NCI-H1694 (cell line): ENCODE results near the gene ASIC2.
"Not testable (repeated sequence)": the region's sequence is repeated elsewhere in the genome, so short reads cannot be mapped to it uniquely, and the experiment has no call there.

Experiments used
- DNase-seq: peaks from one replicate; lab custom pipeline; 2025; lab: John Stamatoyannopoulos, UW

ASIC2 gene

DNA sequence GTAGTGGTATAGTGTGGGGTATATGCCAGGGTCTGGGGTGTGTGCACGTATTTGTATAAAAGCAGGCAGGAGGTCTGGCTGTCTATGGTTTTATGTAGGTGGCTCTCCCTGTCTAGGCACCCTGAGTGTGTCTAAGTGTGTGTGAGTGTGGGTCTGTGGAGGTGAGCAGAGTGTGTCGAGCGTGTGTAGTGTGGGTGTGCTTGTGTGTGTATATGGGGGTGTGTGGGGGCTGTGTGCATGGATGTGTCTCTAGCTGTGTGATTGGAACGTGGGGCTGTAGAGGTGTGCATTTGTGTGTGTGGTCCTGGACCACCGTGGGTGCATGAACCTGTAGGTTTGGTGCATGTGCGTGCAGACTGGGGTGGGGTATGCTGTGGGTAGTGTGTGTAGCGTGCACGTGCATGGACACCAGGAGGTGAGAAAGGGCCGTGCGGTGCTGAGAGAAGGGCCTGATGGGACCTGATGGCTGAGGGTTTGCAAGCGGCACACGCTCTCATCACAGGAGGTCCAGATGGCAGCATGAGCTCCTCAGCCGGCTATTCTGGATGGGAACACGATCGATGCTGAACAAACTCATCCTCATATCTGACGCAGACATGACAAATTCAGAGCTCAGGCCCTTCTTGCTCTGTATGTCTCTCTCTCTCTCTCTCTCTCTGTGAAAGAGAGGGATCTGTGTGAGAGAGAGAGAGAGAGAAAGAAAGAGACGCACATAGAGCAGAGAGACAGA is 273.8 kb downstream of the ASIC2 start:
- DNase-seq = no peak

- DNase-seq = no peak
These were observed 275.7 kb downstream of the ASIC2 start for GRCh38 chr17:33017366-33017765.

DNA sequence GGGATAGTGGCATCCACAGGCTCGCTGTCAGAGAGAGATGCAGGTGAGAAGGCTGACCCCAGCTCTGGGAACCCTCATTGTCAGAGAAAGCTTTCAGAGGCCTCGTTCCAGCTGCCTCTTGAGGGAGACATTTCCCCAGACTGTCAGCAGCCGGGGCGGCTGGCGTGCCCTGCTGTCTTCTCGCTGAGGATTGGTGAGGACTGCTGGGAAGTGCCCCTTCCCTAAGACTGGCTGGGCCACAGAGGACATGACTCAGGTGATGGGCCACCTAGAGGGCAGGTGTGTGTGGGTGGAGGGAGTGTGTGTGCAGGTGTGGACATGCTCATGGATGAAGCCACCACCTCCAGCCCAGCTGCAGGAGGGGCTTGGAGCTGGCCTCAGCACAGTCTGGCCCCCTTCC is 276.2 kb downstream of the ASIC2 start:
- DNase-seq = no peak

- no peak for DNase-seq
These were observed 277.3 kb downstream of the ASIC2 start for GRCh38 chr17:33015716-33016346.

- no peak for DNase-seq
These were observed 278.3 kb downstream of the ASIC2 start for GRCh38 chr17:33014751-33015150.

- no peak for DNase-seq
These were observed 279.3 kb downstream of the ASIC2 start for GRCh38 chr17:33013596-33014375.

- DNase-seq = no peak
These were observed 280.5 kb downstream of the ASIC2 start for GRCh38 chr17:33012522-33013033.

DNA sequence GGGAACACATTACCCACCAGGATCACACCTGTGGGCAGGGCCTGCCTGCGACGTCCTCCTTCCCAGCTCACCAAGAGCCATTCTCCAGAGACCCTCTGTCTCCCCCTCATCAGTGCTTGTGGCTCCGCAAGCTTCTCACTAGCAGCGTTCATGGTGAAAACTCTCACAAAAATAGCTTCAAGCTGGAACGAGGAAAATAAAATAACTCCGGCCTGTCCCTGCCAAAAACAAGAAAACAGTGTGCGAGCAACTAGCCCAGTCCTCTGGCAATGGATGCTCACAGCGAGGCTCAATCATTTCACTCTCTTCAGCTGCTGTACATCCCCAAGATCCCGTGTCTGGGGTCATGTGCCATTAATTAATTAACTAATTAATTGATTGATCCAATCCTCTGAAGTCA is 283.5 kb downstream of the ASIC2 start:
- no peak for DNase-seq

DNA sequence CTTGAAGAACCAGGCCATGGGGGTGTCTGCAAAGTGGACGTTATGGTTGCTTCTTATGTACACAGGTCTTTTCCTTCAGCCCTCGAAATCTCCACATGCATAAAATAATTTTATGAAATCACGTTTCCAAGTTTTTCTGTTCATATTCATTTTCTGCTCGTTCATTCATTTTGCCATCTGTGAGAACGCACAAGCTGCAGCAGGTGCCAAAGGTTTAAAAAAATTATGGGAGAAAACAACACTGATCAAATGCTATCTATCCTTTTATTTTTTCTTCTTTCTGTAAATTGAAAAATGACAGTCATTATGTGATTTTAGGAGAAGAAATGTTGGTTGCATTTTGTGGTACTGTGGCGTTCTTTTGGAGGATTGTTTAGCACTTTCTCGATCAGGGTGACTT is 285.9 kb downstream of the ASIC2 start:
- DNase-seq = no peak

DNA sequence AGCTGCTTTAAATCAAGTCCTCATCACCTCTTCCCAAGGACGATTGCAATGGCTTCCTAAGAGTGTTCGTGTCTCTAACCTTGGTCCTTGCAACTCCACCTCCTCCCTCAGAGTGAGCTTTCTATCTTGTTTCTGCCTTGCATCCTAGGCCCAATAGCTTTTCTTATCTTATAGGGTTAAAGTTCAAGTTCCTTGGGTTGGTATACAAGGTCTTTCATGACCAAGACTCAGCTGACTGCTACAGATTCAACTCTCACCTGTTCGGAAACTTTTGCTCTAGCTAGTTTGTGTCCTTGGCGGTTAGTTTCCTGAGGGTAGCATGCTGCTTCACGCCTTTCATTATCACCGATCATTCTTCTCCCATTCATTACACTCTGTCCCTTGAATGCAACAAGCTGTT is 290.8 kb downstream of the ASIC2 start:
- DNase-seq = no peak

DNA sequence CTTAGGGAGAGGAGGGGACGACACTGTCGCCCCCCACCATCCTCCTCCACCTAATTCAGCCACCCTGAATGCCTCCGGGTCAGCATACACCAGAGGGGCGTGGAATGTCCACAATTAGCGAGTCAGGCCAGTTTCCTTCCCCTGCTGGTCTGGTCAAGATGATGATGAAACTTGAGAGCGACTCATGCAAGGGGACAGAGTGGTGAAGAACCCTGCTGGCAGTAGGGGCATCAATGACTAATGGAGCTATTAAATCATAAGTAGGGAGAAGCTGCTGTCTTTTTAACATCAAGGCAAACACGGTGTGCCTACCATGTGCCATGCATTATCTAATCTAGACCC is 294.2 kb downstream of the ASIC2 start:
- DNase-seq = no peak

- peak; percentile 29 for DNase-seq
These were observed 294.8 kb downstream of the ASIC2 start for GRCh38 chr17:32998111-32998886.

DNA sequence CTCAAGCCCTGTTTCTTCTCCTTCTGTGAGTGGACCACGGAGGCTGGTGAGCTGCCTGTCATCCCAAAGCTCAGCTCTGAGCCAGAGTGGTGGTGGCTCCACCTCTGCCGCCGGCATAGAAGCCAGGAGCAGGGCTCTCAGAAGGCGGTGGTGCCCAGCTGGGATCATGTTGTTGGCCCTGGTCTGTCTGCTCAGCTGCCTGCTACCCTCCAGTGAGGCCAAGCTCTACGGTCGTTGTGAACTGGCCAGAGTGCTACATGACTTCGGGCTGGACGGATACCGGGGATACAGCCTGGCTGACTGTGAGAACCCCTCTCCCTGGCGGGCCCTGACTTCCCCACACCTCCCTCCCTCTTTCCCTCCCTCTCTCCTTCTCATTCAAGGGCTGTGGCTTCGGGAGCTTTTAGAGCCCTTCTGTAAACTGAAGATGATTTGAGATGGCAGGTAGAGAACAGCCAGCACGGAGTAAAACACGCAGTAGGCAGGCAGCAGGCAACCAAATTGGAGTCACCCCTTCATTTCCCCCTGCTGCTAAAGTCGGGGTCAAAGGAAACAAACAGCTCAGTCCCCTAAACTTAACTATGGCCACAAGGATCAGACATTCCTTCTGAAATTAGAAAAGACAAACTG is 297.6 kb downstream of the ASIC2 start:
- no peak for DNase-seq

DNA sequence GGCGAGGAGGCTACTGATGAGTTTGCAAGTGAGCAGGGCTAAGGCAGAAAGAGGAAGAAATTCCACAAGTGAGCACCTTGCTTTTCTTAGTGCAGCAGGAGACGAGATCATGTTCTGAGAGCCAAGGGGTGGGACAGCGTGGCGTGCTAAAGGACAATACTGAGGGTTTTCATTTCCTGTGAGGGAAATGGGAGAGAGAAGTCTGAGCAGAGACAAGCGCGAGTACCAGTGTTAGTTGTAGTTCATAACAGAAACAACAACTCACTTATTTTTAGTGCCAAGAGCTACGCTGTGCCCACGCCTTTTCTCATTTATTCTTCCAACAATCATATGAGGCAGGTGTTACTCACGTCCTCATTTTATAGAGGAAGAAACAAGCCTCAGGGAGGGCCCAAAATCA is 299.1 kb downstream of the ASIC2 start:
- DNase-seq = no peak

GRCh38 chr17:32992321-32993033 is 300.6 kb downstream of the ASIC2 start:
- no peak for DNase-seq

DNA sequence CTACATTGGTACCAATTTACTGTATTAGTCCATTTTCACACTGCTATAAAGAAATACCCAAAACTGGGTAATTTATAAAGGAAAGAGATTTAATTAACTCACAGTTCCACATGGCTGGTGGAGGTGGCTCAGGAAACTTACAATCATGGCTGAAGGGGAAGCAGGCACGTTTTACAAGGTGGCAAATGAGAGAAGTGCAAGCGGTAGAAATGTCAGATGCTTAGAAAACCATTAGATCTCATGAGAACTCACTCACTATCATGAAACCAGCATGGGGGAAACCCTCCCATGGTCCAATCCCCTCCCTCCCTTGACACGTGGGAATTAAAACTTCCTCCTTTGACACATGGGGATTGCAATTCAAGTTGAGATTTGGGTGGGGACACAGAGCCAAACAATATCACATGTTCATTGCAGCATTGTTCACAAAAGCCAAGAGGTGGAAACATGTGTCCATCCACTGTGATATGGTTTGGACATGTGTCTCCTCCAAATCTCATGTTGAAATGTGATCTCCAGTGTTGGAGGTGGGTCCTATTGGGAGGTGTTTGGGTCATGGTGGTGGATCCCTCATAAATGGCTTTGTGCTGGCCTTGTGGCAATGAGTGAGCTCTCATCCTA is 304.5 kb downstream of the ASIC2 start:
- no peak for DNase-seq

- DNase-seq = not testable (repeated sequence)
These were observed 305.2 kb downstream of the ASIC2 start for GRCh38 chr17:32987868-32988267.

GRCh38 chr17:32987453-32987805 is 305.7 kb downstream of the ASIC2 start:
- not testable (repeated sequence) for DNase-seq

DNA sequence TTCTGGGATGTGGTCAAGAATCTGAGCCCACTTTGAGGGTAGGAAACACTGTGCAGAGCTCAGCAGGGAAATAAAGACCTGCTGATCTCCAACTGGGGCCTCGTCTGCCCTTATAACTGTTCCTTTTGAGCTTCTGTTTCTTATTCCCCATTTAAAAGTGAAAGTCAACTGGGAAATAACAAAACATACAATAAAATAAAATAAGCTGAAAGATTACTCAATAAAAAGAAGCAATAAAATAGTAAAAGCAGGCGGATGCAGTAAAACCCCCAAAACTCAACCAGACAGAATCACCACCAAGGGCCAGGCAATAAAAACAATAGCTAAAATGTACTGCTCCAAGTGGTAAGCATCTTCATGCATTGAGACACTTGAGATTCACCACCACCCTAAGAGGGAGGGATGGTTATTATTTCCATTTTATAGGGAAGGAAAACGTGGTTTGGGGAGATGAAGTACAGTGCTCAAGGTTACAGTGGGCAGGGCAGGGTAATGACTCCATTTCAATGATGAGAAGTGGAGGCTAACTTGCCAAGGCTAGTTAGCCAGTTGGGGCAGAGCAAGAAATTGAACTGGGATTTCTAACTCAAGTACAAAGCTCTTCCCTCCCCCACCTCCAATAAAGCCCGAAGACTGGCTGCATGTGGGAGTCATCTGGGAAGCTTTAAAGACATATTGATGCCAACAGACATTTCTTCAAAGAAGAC is 307.9 kb downstream of the ASIC2 start:
- no peak for DNase-seq

DNA sequence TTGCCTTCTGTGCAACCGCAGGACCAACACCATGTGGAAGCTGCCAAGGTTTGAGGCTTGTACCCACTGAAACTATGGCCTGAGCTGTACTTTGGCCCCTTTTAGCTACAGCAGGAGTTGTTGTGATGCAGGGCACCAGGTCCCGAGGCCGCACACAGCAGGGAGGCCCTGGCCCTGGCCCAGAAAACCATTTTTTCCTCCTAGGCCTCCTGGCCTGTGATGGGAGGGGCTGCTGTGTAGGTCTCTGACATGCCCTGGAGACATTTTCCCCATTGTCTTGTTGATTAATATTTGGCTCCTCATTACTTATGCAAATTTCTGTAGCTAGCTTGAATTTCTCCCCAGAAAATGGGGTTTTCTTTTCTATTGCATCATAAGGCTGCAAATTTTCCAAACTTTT is 311.5 kb downstream of the ASIC2 start:
- not testable (repeated sequence) for DNase-seq
